Activated CD4-positive, alpha-beta T cell treated with anti-CD3 and anti-CD28 coated beads for 24 hours (primary cell): ENCODE measurements around the gene OR4X2.
"Not testable (repeated sequence)": the region's sequence is repeated elsewhere in the genome, so short reads cannot be mapped to it uniquely, and the experiment has no call there.

ENCODE experiments used
- DNase-seq, 2 donors: peaks; one replicate each; pipeline ENCODE4 v3.0.0-alpha.2; 2020; ENCODE audit warnings: low read depth in 2 of 2

OR4X2 gene, protein sequence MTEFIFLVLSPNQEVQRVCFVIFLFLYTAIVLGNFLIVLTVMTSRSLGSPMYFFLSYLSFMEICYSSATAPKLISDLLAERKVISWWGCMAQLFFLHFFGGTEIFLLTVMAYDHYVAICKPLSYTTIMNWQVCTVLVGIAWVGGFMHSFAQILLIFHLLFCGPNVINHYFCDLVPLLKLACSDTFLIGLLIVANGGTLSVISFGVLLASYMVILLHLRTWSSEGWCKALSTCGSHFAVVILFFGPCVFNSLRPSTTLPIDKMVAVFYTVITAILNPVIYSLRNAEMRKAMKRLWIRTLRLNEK

DNA sequence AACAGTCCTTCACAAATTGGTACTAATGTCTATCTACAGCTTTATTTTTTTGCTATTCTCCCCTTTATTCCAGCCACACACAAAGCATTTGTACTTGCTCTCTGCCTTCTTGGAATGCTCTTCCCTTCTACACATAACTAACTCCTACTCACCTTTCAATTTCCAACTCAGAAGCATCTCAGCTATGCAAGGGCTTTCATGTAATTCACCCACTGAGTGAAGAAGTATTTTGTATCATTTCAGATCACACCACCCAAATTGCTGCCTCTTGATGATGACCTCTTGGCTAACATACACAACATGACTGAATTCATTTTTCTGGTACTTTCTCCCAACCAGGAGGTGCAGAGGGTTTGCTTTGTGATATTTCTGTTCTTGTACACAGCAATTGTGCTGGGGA, at the start of gene OR4X2:
Gene OR4X2, plus strand, starts transcription at position 301 of the 400 bp plus-strand sequence. Its CDS starts 0 bp downstream, at position 301.
- no peak for DNase-seq

DNA sequence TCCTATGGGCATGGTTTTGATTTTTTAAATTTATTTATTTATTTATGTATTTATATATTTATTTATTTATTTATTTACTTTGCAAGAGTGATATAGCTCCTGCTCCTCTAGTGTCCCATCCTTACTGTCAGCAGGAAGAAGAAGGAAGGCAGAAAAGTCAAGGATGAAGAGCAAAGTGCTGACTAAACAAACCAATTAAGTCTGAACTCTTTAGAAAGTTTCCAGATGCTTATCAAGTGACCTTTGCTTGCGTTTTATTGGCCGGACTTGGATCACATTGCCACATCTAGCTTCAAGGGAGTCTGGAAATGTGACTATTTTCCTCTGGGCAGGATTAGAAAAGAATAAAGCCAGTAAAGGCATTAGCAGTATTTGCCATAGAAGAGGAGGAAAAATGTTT, 37.0 kb upstream of the OR4X2 start:
- DNase-seq, result no peak

DNA sequence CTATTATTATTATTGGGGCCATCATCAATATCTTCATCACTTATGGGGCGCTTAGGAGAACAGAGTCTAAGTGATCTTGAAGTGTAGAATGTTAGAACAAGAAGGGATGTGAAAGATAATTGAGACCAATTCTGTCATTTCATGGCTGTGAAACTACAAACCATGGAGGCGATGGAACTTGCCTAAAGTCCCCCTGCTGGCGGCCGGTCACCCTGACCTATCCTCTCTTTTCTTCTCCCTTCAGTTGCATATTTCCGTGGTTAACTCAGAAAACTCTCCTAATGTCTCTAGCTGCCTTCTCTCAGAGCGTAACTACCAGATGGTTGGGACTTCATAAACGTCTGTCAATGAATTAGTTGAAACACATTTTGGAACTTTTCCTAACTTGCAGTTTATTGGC, 34.9 kb upstream of the OR4X2 start:
- DNase-seq, result no peak

DNA sequence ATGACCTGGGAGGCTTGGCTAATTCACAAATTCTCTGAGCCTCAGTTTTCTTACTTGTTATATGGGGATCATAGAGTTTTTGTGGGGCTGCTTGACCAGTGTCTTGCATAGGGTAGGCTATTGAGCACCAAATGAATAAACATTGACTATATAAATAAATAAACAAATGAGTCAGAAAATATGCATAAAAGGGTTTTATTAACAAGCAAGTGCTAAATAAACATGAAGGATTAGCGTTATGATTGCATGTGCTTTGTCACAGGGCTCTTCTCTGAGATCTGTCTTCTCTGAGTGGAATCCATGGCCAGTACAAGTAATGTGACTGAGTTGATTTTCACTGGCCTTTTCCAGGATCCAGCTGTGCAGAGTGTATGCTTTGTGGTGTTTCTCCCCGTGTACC, 28.4 kb upstream of the OR4X2 start, which contains the start of gene OR4B1:
Gene OR4B1, plus strand, starts transcription at position 301 of the 400 bp plus-strand sequence. Its CDS starts 0 bp downstream, at position 301.
- DNase-seq, result no peak

DNA sequence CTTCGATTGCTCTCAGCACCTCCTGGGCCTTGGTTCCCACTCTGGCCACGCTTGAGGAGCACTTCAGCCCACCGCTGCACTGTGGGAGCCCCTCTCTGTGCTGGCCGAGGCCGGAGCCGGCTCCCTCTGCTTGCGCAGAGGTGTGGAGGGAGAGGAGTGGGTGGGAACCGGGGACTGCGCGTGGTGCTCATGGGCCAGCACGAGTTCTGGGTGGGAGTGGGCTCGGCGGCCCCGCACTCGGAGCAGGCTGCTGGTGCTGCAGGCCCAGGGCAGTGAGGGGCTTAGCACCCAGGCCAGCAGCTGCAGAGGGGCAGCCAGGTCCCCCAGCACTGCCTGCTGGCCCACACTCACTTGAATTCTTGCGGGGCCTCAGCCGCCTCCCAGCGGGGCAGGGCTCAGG, 16.1 kb upstream of the OR4X2 start:
- no peak for DNase-seq

DNA sequence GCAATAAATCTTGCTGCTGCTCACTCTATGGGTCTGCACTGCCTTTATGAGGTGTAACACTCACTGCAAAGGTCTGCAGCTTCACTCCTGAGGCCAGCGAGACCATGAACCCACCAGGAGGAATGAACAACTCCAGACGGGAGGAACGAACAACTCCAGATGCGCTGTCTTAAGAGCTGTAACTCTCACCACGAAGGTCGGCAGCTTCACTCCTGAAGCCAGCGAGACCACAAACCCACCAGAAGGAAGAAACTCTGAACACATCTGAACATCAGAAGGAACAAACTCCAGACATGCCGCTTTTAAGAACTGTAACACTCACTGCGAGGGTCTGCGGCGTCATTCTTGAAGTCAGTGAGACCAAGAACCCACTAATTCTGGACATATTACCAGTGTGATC, 14.8 kb upstream of the OR4X2 start:
- DNase-seq, result not testable (repeated sequence)

DNA sequence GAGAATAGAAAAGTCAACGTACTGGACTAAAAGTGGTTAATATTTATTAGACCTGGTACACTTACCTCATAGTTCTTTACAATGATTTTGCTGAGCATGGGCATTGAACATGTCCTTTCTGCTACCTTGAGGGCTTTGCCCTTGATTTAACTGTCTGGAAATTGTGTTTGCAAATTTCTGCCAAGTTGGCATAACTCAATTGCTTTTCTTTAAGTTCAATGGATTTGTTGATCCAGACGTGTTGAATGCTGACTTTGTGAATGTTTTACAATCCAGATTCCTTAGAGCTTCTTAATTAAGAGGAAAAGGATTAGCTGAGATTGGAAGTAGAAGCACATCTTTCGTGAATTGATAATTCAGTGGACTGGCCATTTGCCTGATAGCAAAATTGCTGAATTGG, 7.2 kb upstream of the OR4X2 start:
- no peak for DNase-seq

DNA sequence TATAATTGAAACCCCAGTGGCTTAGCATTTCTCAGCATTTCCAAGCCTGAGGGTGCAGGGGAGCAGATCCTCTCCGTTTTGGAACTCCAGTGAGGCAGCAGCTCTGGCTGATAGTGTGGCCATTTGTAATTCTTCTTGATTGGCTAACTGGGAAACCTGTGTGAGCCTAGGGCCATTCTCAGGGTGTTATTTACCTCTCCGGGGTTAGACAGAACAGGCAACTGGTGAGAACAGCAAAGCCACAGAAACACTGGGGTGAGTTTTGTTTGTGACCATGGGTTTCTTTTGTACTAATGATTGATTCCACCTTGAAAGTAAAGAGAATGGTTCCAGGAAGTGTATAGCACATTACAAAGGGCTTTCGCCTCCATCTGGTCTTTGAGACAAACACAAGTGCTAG, 2.4 kb upstream of the OR4X2 start:
- no peak for DNase-seq

DNA sequence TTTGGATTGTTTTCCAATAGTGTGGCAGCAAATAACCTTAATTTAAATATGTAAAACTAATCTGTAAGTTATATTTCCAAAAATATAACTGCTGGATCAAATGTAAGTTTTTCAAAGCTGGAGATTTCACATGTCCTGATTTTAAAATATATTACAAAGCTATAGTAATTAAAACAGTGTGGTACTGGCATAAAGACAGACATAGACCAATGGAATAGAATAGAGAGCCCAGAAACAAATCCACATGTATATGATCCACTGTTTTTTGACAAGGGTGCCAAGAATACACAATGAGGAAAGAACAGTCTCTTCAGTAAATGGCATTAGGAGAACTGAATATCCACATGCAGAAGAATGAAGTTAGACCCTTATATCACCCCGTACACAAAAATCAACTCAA, 4.0 kb downstream of the OR4X2 start:
- no peak for DNase-seq

DNA sequence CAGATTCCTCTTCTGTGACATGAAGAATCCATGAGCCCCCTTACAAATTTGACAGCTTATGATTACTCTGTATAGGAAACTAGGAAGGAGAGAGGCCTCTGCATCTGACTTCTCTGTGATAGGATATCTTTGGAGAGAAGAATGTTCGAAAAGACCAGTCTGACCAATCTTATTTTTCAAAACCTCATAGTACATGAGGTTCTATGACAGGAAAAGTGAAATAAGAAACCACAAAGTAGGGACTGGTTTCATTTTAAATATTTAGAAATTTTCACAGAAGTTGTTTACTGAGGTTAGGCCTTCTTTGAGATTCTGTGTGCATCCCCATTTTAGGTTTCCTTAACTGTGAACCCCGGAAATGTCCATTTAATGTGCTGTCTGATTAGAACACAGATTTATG, 16.7 kb downstream of the OR4X2 start:
- no peak for DNase-seq

DNA sequence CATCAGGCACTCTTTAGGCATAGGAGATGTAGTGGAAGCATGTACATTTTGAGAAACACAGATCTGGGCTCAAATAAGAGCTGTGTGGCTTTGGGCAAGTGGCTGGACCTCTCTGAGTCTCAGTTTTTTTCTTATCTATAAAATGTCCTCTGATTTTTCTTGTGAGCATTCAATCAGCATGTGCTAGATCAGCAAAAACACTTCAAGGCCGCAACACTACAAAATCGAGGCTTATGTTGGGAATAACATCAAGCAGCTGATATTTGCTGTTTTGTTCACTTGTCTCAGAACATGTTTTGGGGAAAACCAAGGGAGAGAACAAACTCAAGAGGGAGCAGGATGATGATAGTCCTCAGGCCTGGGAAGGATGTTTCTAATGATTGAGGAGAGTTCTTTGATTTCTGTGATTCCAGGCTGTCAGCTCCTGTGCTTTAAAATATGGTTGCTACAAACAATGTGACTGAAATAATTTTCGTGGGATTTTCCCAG, 18.6 kb downstream of the OR4X2 start, which contains the start of gene OR4X1:
Gene OR4X1, plus strand, starts transcription at position 439 of the 489 bp plus-strand sequence. Its CDS starts 0 bp downstream, at position 439.
- DNase-seq, result no peak

DNA sequence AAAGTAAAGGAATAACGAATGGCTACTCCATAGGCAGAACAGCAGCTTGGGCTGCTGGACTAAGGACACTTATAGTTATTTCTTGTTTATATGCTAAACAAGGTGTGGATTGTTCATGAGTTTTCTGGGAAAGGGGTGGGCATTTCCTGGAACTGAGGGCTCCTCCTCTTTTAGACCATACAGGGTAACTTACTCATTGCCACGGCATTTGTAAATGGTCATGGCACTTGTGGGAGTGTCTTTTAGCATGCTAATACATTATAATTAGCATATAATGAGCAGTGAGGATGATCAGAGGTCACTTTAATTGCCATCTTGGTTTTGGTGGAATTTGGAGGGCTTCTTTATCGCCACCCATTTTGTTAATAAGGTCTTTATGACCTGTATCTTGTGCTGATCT, 25.7 kb downstream of the OR4X2 start:
- no peak for DNase-seq

DNA sequence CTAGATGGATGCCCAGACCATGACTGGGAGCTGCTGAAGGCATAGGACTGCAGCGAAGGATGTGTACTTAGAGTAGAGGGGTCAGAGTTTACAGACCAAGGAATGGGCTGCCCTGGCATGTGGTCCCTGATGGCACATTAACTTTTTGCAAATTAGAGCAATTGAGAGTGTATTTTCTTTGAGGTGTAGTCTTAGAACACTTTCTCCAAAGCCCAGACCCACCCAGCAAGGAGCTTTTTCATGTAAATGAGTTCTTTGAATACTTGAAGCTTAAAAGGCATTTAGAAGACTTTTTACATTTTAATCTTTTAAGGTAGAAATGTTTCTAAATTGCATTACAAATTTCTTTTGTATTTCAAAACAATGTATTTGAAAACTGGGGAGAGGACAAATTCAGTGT, 27.7 kb downstream of the OR4X2 start:
- no peak for DNase-seq
